Cerebellar cortex (tissue), 1 donor: Measurements from ENCODE around the gene DGKH.
"Not testable (repeated sequence)": the region's sequence is repeated elsewhere in the genome, so short reads cannot be mapped to it uniquely, and the experiment has no call there.

Source experiments
- DNase-seq: peaks from one replicate; pipeline ENCODE4 v3.0.0-alpha.2; 2015; ENCODE audit warnings: low spot score

Gene DGKH

DNA sequence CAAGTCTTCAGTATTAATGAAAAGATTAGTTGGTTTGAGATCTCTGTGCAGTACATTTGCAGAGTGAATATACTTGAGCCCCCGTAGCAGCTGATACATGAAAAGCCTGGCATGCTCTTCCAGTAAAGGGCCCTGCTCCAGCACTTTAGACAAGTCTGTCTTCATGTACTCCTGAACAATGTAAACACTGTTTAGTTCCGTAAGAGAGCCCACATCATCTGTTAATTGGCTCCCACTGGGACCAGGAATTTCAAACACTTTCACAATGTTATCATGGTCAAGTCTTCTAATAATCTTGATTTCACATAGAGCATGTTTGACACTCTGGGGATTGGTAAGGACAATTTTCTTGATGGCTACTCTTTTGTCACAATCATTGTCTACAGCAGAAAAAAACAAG is 22.2 kb downstream of the DGKH start:
- DNase-seq, result not testable (repeated sequence)

GRCh38 chr13:42071179-42071578 is 22.7 kb downstream of the DGKH start:
- not testable (repeated sequence) for DNase-seq

DNA sequence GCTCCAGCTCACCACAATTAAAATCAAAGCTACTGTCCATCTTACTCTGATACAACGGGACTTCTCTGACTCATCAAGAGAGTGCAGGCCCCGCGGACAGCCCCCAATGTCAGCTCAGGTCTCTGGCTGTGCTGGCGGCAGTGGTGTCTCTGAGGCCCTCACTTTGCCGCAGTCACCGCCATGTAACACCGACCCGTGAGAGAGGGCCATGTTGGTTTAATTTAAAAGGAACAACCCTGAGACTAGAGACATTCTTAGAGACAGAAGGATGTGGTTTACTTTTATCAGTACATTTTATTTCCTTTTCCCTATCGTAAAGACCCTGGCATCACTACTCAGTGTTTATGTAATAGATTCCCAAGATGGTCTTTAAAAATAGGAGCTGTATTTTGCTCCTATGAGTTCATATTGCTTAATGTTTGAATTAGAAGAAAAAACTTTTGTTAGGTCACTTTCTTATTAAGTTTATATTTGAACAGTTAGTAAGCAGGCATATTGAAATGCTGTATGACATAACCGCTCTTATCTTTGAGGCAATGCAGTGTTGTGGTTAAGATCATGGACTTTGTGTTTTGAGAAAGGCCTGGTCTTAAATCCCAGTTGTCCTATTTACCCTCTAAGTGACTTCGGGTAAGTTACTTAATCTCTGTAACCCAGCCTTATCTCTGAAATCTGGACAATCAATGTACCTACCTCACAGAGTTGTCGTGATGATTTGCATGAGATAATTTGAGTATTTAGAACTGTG is 23.4 kb downstream of the DGKH start:
- no peak for DNase-seq

DNA sequence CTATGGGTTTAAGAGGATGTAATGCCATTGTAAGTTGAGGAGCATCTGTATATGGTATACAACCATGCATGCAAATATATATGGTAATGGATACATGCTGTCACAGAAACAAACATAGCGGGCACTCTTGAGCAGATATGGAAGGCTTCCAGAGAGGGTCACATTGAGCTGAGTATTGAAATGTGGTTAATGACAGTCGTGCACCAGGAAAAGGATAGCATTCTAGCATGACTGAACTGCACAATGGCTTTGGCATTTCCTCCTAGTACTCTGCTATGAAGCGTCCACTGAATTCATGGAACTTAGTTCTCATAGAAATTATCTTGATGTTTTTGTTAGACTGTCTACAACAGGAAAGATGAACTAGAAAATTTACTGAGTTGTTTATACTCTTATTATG is 25.2 kb downstream of the DGKH start:
- no peak for DNase-seq

- no peak for DNase-seq
Measured at GRCh38 chr13:42075517-42075916, 27.1 kb downstream of the DGKH start.

- DNase-seq, result no peak
Measured at GRCh38 chr13:42076309-42076713, 27.9 kb downstream of the DGKH start.

DNA sequence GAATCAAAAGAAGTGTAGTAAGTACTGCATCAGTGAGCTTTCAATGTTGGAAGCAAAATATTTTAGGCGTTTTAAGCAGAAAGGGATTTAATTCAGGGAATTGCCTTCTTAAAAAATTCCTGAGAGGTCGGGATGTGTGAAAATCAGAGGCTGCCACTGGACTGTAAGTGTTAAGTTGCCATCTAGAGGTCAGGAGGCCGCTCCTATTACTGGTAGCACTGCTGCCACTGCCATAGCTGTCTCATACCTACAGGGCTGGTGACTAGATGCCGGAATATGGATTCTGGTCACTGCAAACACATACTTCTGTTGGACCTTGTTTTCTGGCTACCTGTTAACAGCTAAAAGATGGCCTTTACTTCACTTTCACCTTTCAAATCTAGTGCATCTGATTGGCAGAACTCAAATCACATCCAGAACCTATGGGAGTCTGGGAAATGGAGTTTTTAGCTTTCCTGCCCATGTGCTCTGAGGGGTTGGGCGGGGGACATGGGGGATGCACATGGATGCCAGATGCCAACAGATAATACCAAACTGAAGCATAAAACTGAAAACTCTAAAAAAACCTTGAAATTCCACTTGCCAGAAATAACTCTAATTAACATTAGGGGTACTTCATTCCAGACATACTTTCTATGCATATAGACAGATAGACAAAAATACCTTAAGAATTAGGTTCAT is 29.8 kb downstream of the DGKH start:
- DNase-seq, result peak; percentile 6

- DNase-seq, result no peak
Measured at GRCh38 chr13:42083138-42083770, 34.8 kb downstream of the DGKH start.

DNA sequence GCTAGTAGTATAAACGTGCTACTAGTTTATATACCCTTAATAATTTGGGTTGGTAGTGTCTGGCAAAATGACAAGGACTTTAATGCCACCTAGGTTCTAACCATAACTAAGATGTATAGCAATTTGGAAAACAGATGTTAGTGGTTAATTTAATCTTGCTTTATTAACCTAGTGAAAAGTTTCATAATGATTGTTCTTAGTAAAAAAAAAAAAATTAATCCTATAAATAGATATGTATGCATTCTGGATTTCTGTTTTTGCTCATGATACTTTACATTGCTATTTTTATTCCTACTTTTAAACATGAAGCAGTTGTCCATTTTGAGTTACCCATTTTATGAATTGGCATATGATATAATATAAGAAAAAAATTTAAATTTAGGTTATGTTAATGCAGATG is 36.3 kb downstream of the DGKH start:
- DNase-seq, result no peak

- DNase-seq, result no peak
Measured at GRCh38 chr13:42086582-42086981, 38.1 kb downstream of the DGKH start.

DNA sequence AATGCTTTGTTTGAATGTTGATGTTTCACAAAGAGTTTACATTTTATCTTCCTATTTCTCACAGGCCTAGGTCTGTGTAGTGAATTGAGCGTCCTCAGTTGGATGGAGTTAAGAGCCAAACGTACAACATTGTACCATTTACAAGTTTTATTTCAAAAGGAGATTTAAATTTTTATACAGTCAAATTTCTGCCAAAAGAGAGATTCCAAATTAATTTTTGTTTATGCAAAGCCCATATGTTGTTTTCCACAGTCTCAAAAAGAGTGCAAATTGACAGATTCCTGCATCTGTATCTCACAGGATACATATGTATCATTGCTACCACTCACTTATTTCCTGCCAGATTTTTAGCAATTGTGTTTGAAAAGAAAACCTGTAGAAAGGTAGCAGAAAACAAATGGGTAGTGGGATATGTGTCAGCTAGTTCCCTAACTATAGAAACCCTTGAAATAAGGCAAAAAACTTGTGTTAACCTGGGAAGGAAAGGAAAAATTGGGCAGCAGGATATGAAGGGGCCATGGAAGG is 46.1 kb downstream of the DGKH start:
- DNase-seq, result no peak

DNA sequence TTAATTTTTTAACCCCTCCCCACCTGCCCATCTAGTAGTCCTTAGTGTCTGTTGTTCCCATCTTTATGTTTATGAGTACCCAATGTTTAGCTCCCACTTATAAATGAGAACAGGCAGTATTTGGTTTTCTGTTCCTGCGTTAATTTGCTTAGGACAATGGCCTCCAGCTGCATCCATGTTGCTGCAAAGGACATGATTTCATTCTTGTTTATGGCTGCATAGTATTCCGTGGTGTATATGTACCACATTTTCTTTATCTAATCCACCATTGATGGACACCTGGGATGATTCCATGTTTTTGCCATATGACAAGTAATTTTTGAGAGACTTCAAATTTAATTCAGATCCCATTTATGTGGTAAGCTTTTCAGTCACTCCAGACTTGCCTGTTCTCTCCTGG is 47.8 kb downstream of the DGKH start:
- not testable (repeated sequence) for DNase-seq

GRCh38 chr13:42099962-42100675 is 51.7 kb downstream of the DGKH start:
- DNase-seq, result no peak

- DNase-seq, result no peak
Measured at GRCh38 chr13:42100960-42101359, 52.5 kb downstream of the DGKH start.

DNA sequence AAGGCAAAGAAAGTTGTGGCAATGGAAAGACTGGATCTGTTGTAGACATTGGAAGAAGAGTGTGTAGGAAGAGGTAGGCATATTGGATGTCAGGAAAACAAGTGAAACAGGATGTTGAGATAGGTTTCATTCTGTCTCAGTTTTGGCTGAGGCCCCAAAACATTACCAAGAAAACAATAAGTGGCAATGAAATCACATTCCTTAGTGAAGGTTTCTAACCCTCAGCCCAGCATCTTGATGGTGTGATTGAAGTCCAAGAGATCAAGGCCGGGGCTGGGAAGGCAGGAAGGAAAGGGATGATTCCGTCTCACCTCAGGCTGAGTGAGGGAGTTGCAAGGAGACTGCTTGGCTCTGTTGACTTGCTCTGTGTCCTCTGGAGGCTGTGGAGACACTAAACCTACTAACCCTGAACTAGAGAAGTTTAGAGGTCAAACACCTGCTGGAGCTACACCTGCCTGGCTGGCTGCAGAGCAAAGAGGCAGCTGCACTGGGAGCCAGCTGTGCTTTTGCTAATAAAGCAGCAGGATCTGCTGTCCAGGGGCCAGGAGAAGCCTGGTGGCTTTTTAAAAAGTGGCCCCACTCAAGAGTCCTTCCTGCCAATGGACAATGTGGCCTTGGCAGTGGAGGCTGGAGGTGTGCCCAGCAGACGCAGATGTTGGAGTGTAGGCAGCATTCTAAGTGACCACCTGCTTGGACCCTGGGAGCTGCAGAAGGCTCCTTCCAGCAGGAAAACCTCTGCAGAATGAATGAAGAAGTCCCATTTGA is 53.6 kb downstream of the DGKH start:
- no peak for DNase-seq

- DNase-seq, result peak; percentile 14
Measured at GRCh38 chr13:42102961-42103865, 54.8 kb downstream of the DGKH start.

- no peak for DNase-seq
Measured at GRCh38 chr13:42106998-42107397, 58.5 kb downstream of the DGKH start.

GRCh38 chr13:42107421-42107820 is 59.0 kb downstream of the DGKH start:
- no peak for DNase-seq

DNA sequence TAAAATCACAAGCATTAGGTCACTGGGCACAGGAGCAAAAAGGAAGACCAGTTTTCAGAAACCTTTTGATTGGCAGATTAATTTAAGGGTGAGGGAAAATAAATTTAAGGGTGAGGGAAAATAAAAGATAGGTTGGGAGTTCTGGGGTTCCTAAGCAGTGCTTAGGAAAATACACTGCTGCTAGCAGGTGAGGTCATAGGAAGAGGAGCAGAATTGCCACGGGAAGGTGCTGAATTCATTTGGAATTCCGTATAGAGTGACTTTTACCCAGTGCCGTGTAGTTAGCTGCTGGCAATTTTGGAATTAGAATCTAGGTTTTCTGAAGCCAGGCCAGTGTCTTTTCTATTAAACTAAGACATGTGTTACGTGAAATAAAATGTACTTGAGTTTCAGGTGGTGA is 59.8 kb downstream of the DGKH start:
- DNase-seq, result no peak

- DNase-seq, result no peak
Measured at GRCh38 chr13:42109957-42110356, 61.5 kb downstream of the DGKH start.
